ENCODE results near the gene CC2D1B. TPM values are rescaled to one million over a fixed set of nuclear protein-coding genes. Genes with fewer than 3 reads are reported as not detected.

Gene CC2D1B
- total RNA-seq, 1 experiment from 2014 or later, result 26.0 TPM

GRCh38 chr1:52413410-52413989, 47.5 kb upstream of the CC2D1B start:
- no peak for TF ChIP-seq CTCF (conservative IDR thresholded peaks at IDR 0.05; ENCODE audit: low read depth, low read length)
- no peak for TF ChIP-seq EZH2 (IDR thresholded peaks at IDR 0.05; ENCODE audit: low read length, unreplicated experiment)
- no peak for TF ChIP-seq EZH2phosphoT487 (IDR thresholded peaks at IDR 0.05; ENCODE audit: borderline replicate concordance, low read length)
- no peak for DNase-seq
- Histone ChIP-seq H3F3A (ENCODE audit: low read length, unreplicated experiment) (no peaks in the 10 kb centered on the region), H3K27ac (ENCODE audit: low read length) (no peak overlapping the region), H3K4me3 (ENCODE audit: low read length) (no peak overlapping the region), H4K20me1 (ENCODE audit: low read length) (no peaks in the 10 kb centered on the region), H3K79me2 (ENCODE audit: low read length) (no peaks in the 10 kb centered on the region), H2AFZ (ENCODE audit: low read length) (no peak overlapping the region), H3K27me3 (ENCODE audit: low read length) (no peaks in the 10 kb centered on the region), H3K9ac (ENCODE audit: low read length) (no peak overlapping the region), H3K36me3 (ENCODE audit: low read depth, low read length) (peaks cover 81% of the 10 kb centered on the region), H3K9me2 (replicated peaks; ENCODE audit: low read length) (no peaks in the 10 kb centered on the region), H3K4me1 (ENCODE audit: insufficient read depth, low read length) (no peaks in the 10 kb centered on the region), H3K9me3 (ENCODE audit: low read length) (no peaks in the 10 kb centered on the region), H3K4me2 (ENCODE audit: low read length) (no peak overlapping the region)
- ATAC-seq, result peak; percentile 43; the same call in 1 of the 2 replicates
- CTCF ChIA-PET, result no interaction called here
- no TSS peak for BruUV-seq (replicated peaks)
- POLR2A ChIA-PET (ENCODE audit: unreplicated experiment), result interaction anchor here (1.4 kb wide), 1 partner anchor 9 kb away, joined by 3 read pairs; the partner anchor contains the start of genes ORC1 and PRPF38A
- intact Hi-C loops (cut with micrococcal nuclease), result no loop called here

DNA sequence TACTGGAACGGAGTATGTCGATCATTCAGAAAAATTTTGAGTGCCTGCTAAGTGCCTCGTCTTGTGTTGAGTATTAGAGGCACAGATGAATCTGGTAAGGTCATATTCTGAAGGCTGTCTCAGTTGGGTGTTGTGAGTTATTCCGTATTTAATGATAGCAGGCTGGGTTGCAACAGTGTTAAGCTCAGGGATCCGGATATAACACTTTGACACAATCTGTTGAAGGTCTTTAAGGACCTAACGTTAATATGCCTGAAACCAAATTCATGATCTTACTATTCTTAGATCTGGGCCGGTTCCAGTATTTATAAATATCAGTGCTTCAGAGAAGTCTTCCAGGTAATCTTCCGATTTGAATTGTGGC, 39.0 kb upstream of the CC2D1B start:
- Histone ChIP-seq H3K79me2 (ENCODE audit: low read length) (peaks cover 66% of the 10 kb centered on the region), H2AFZ (ENCODE audit: low read length) (peak overlapping the region; percentile 87), H3K9ac (ENCODE audit: low read length) (peak overlapping the region; percentile 95), H3K4me1 (ENCODE audit: insufficient read depth, low read length) (peaks cover 35% of the 10 kb centered on the region), H3K27me3 (ENCODE audit: low read length) (no peaks in the 10 kb centered on the region), H3K9me2 (replicated peaks; ENCODE audit: low read length) (no peaks in the 10 kb centered on the region), H3K36me3 (ENCODE audit: low read depth, low read length) (peaks cover 42% of the 10 kb centered on the region), H3K27ac (ENCODE audit: low read length) (peak overlapping the region; percentile 76), H3K4me2 (ENCODE audit: low read length) (peak overlapping the region; percentile 88), H4K20me1 (ENCODE audit: low read length) (no peaks in the 10 kb centered on the region), H3F3A (ENCODE audit: low read length, unreplicated experiment) (no peaks in the 10 kb centered on the region), H3K9me3 (ENCODE audit: low read length) (no peaks in the 10 kb centered on the region), H3K4me3 (ENCODE audit: low read length) (peak overlapping the region; percentile 85)
- ATAC-seq (no peak), DNase-seq (no peak)
- BruUV-seq (replicated peaks), result no TSS peak
- intact Hi-C loops (cut with micrococcal nuclease), result loop anchor here (1.0 to 10.0 kb wide), 3 partner anchors 39 to 282 kb away; partner anchors contain the start of gene CC2D1B
- no peak for TF ChIP-seq EZH2 (IDR thresholded peaks at IDR 0.05; ENCODE audit: low read length, unreplicated experiment)
- TF ChIP-seq CTCF (conservative IDR thresholded peaks at IDR 0.05; ENCODE audit: low read depth, low read length), result no peak
- TF ChIP-seq EZH2phosphoT487 (IDR thresholded peaks at IDR 0.05; ENCODE audit: borderline replicate concordance, low read length), result no peak
- CTCF ChIA-PET, result no interaction called here
- POLR2A ChIA-PET (ENCODE audit: unreplicated experiment), result no interaction called here

All from PC-3 (cell line).